Measurements from ENCODE around the gene ESCO1. TPM values are rescaled to one million over a fixed set of nuclear protein-coding genes. Genes with fewer than 3 reads are reported as not detected.

Gene ESCO1
- total and polyA plus RNA-seq, 5 experiments from 2014 or later, result 5.7 to 33.0 (median 9.0) TPM

GRCh38 chr18:21559195-21559594 lies 41.3 kb downstream of the ESCO1 start:
- Mint-ChIP-seq H3K27me3 (no peaks in the 10 kb centered on the region), H3K9me3 (no peaks in the 10 kb centered on the region), H3K4me1 (no peaks in the 10 kb centered on the region), H3K4me3 (no peak overlapping the region), H3K27ac (peak overlapping the region in 3 of 10 donors; percentile 14 to 38 (median 31)), H3K36me3 (peaks cover 0 to 81% (median 17%) of the 10 kb centered on the region in 3 donors)
- DNase-seq (no peak), ATAC-seq (no peak)
- POLR2A ChIA-PET, result no interaction called here

- ATAC-seq (no peak), DNase-seq (no peak)
- Mint-ChIP-seq H3K27me3 (no peaks in the 10 kb centered on the region), H3K27ac (peak overlapping the region in 4 of 10 donors; percentile 19 to 47 (median 30)), H3K4me1 (peaks cover 0 to 1% (median under 1%) of the 10 kb centered on the region in 4 donors), H3K9me3 (no peaks in the 10 kb centered on the region), H3K36me3 (peaks cover 3 to 78% (median 16%) of the 10 kb centered on the region in 3 donors), H3K4me3 (no peak overlapping the region)
- POLR2A ChIA-PET, result no interaction called here
Measured at GRCh38 chr18:21557607-21558253, 42.8 kb downstream of the ESCO1 start.

- POLR2A ChIA-PET, result no interaction called here
- no peak overlapping the region for H3K27ac Mint-ChIP-seq
- H3K36me3 Mint-ChIP-seq, result peaks cover 7 to 87% (median 23%) of the 10 kb centered on the region in 3 donors
- no peak for DNase-seq
- ATAC-seq, result no peak
- peaks cover 4 to 13% (median 8%) of the 10 kb centered on the region in 4 donors for H3K4me1 Mint-ChIP-seq
- no peaks in the 10 kb centered on the region for H3K27me3 Mint-ChIP-seq
- no peaks in the 10 kb centered on the region for H3K9me3 Mint-ChIP-seq
- H3K4me3 Mint-ChIP-seq, result no peak overlapping the region
Measured at GRCh38 chr18:21550510-21550970, 50.0 kb downstream of the ESCO1 start.

GRCh38 chr18:21548647-21549046 lies 51.9 kb downstream of the ESCO1 start:
- no peak overlapping the region for H3K27ac Mint-ChIP-seq
- no peaks in the 10 kb centered on the region for H3K27me3 Mint-ChIP-seq
- peaks cover 7 to 85% (median 26%) of the 10 kb centered on the region in 3 donors for H3K36me3 Mint-ChIP-seq
- ATAC-seq (no peak), DNase-seq (no peak)
- POLR2A ChIA-PET, result no interaction called here
- peaks cover 4 to 13% (median 8%) of the 10 kb centered on the region in 4 donors for H3K4me1 Mint-ChIP-seq
- H3K9me3 Mint-ChIP-seq, result no peaks in the 10 kb centered on the region
- H3K4me3 Mint-ChIP-seq, result no peak overlapping the region

- no peak overlapping the region for H3K27ac Mint-ChIP-seq
- ATAC-seq (no peak), DNase-seq (no peak)
- H3K4me1 Mint-ChIP-seq, result peaks cover 1 to 11% (median 4%) of the 10 kb centered on the region in 4 donors
- no peak overlapping the region for H3K4me3 Mint-ChIP-seq
- peaks cover 0 to 78% (median 15%) of the 10 kb centered on the region in 3 donors for H3K36me3 Mint-ChIP-seq
- POLR2A ChIA-PET, result no interaction called here
- H3K27me3 Mint-ChIP-seq, result no peaks in the 10 kb centered on the region
- no peaks in the 10 kb centered on the region for H3K9me3 Mint-ChIP-seq
Measured at GRCh38 chr18:21546423-21546822, 54.1 kb downstream of the ESCO1 start.

- no peak overlapping the region for H3K27ac Mint-ChIP-seq
- ATAC-seq, result no peak
- peaks cover 0 to 73% (median 24%) of the 10 kb centered on the region in 3 donors for H3K36me3 Mint-ChIP-seq
- POLR2A ChIA-PET, result no interaction called here
- H3K27me3 Mint-ChIP-seq, result no peaks in the 10 kb centered on the region
- peaks cover 0 to 4% (median 1%) of the 10 kb centered on the region in 4 donors for H3K4me1 Mint-ChIP-seq
- H3K9me3 Mint-ChIP-seq, result no peaks in the 10 kb centered on the region
- no peak for DNase-seq
- H3K4me3 Mint-ChIP-seq, result no peak overlapping the region
Measured at GRCh38 chr18:21538230-21538629, 62.3 kb downstream of the ESCO1 start.

GRCh38 chr18:21534327-21534726 lies 66.2 kb downstream of the ESCO1 start:
- no peaks in the 10 kb centered on the region for H3K4me1 Mint-ChIP-seq
- no peaks in the 10 kb centered on the region for H3K9me3 Mint-ChIP-seq
- POLR2A ChIA-PET, result no interaction called here
- ATAC-seq, result no peak
- H3K4me3 Mint-ChIP-seq, result no peak overlapping the region
- peaks cover 0 to 80% (median 40%) of the 10 kb centered on the region in 3 donors for H3K36me3 Mint-ChIP-seq
- DNase-seq, result no peak
- no peaks in the 10 kb centered on the region for H3K27me3 Mint-ChIP-seq
- H3K27ac Mint-ChIP-seq, result no peak overlapping the region

- POLR2A ChIA-PET, result no interaction called here
- no peak for ATAC-seq
- Mint-ChIP-seq H3K27ac (peak overlapping the region in 3 of 10 donors; percentile 34 to 59 (median 37)), H3K4me3 (no peak overlapping the region), H3K27me3 (no peaks in the 10 kb centered on the region), H3K4me1 (peaks cover 0 to 7% (median 3%) of the 10 kb centered on the region in 4 donors), H3K36me3 (peaks cover 13 to 90% (median 40%) of the 10 kb centered on the region in 3 donors), H3K9me3 (no peaks in the 10 kb centered on the region)
- DNase-seq, result no peak
Measured at GRCh38 chr18:21526463-21526862, 74.0 kb downstream of the ESCO1 start.

- DNase-seq (no peak), ATAC-seq (no peak)
- peaks cover 0 to 7% (median 3%) of the 10 kb centered on the region in 4 donors for H3K4me1 Mint-ChIP-seq
- POLR2A ChIA-PET, result no interaction called here
- H3K4me3 Mint-ChIP-seq, result no peak overlapping the region
- H3K9me3 Mint-ChIP-seq, result no peaks in the 10 kb centered on the region
- no peaks in the 10 kb centered on the region for H3K27me3 Mint-ChIP-seq
- peaks cover 13 to 90% (median 37%) of the 10 kb centered on the region in 3 donors for H3K36me3 Mint-ChIP-seq
- peak overlapping the region in 3 of 10 donors; percentile 34 to 59 (median 37) for H3K27ac Mint-ChIP-seq
Measured at GRCh38 chr18:21525916-21526315, 74.6 kb downstream of the ESCO1 start.

GRCh38 chr18:21522530-21522929 lies 78.0 kb downstream of the ESCO1 start:
- no peak for ATAC-seq
- Mint-ChIP-seq H3K36me3 (peaks cover 12 to 75% (median 39%) of the 10 kb centered on the region in 3 donors), H3K27me3 (no peaks in the 10 kb centered on the region), H3K9me3 (no peaks in the 10 kb centered on the region), H3K4me3 (no peak overlapping the region), H3K4me1 (peaks cover 0 to 6% (median 3%) of the 10 kb centered on the region in 4 donors), H3K27ac (peak overlapping the region in 1 of 10 donors; percentile 19)
- POLR2A ChIA-PET, result no interaction called here
- no peak for DNase-seq

GRCh38 chr18:21513741-21514140 lies 86.8 kb downstream of the ESCO1 start:
- DNase-seq, result no peak
- Mint-ChIP-seq H3K4me3 (no peak overlapping the region), H3K4me1 (no peaks in the 10 kb centered on the region), H3K27me3 (no peaks in the 10 kb centered on the region), H3K9me3 (peaks cover 0 to 19% (median 6%) of the 10 kb centered on the region in 9 donors), H3K36me3 (peaks cover 18 to 45% (median 30%) of the 10 kb centered on the region in 3 donors), H3K27ac (no peak overlapping the region)
- ATAC-seq, result no peak
- POLR2A ChIA-PET, result no interaction called here

- Mint-ChIP-seq H3K27ac (no peak overlapping the region), H3K36me3 (peaks cover 18 to 45% (median 28%) of the 10 kb centered on the region in 3 donors), H3K4me1 (no peaks in the 10 kb centered on the region), H3K4me3 (no peak overlapping the region), H3K9me3 (peaks cover 0 to 19% (median 6%) of the 10 kb centered on the region in 9 donors), H3K27me3 (no peaks in the 10 kb centered on the region)
- ATAC-seq, result no peak
- DNase-seq, result no peak
- POLR2A ChIA-PET, result no interaction called here
Measured at GRCh38 chr18:21513292-21513691, 87.2 kb downstream of the ESCO1 start.

GRCh38 chr18:21509062-21509461 lies 91.4 kb downstream of the ESCO1 start:
- no peak overlapping the region for H3K27ac Mint-ChIP-seq
- POLR2A ChIA-PET, result interaction anchor here (0.5 kb wide), 1 partner anchor 279 kb away, joined by 3 read pairs; no protein-coding TSS in a partner anchor
- H3K36me3 Mint-ChIP-seq, result peaks cover 14 to 30% (median 18%) of the 10 kb centered on the region in 3 donors
- ATAC-seq (no peak), DNase-seq (no peak)
- H3K4me1 Mint-ChIP-seq, result no peaks in the 10 kb centered on the region
- no peaks in the 10 kb centered on the region for H3K27me3 Mint-ChIP-seq
- peaks cover 0 to 19% (median 6%) of the 10 kb centered on the region in 9 donors for H3K9me3 Mint-ChIP-seq
- no peak overlapping the region for H3K4me3 Mint-ChIP-seq
